ENCODE measurements around the gene LNX2. TPM values are rescaled to one million over a fixed set of nuclear protein-coding genes. Genes with fewer than 3 reads are reported as not detected.

LNX2 gene
- total RNA-seq, 2 experiments from 2014 or later = 4.5 to 4.6 TPM

DNA sequence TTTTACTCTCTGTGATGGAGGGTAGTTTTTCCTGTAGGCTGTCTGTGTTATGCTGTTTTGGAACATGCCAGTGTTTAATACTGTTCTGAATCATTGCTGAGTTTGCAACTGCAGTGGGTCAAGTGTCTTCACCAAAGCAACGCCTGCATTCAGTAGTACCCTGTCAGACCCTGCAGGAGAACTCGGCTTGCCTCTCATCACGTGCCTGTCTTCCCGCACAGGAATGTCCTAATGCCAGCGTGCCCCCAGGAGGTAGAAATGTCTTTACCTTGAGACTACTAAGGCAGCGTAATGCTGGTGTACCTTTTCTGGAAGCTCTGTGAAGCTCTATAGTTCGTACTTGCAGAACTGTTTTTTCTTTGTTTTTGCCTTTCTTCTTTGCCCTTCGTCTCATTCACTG, 43.6 kb upstream of the LNX2 start:
- peaks cover 5% of the 10 kb centered on the region for H3K4me1 Mint-ChIP-seq (ENCODE audit: low read depth)
- H3K9me3 Mint-ChIP-seq = no peaks in the 10 kb centered on the region
- intact Hi-C loops (cut with micrococcal nuclease) = no loop called here
- no peak overlapping the region for H3K4me3 Mint-ChIP-seq
- no peak for DNase-seq
- no peaks in the 10 kb centered on the region for H3K27me3 Mint-ChIP-seq
- ChIA-PET CTCF (interaction anchor here (0.7 kb wide), 1 partner anchor 15 kb away, joined by 3 read pairs; no protein-coding TSS in a partner anchor), POLR2A (no interaction called here)
- H3K27ac Mint-ChIP-seq = peak overlapping the region; percentile 1
- peaks cover 19% of the 10 kb centered on the region for H3K36me3 Mint-ChIP-seq (ENCODE audit: low read depth)
- TF ChIP-seq, protein P1, sequence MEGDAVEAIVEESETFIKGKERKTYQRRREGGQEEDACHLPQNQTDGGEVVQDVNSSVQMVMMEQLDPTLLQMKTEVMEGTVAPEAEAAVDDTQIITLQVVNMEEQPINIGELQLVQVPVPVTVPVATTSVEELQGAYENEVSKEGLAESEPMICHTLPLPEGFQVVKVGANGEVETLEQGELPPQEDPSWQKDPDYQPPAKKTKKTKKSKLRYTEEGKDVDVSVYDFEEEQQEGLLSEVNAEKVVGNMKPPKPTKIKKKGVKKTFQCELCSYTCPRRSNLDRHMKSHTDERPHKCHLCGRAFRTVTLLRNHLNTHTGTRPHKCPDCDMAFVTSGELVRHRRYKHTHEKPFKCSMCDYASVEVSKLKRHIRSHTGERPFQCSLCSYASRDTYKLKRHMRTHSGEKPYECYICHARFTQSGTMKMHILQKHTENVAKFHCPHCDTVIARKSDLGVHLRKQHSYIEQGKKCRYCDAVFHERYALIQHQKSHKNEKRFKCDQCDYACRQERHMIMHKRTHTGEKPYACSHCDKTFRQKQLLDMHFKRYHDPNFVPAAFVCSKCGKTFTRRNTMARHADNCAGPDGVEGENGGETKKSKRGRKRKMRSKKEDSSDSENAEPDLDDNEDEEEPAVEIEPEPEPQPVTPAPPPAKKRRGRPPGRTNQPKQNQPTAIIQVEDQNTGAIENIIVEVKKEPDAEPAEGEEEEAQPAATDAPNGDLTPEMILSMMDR (IDR thresholded peaks at IDR 0.05) = no peak
- no peak for ATAC-seq

DNA sequence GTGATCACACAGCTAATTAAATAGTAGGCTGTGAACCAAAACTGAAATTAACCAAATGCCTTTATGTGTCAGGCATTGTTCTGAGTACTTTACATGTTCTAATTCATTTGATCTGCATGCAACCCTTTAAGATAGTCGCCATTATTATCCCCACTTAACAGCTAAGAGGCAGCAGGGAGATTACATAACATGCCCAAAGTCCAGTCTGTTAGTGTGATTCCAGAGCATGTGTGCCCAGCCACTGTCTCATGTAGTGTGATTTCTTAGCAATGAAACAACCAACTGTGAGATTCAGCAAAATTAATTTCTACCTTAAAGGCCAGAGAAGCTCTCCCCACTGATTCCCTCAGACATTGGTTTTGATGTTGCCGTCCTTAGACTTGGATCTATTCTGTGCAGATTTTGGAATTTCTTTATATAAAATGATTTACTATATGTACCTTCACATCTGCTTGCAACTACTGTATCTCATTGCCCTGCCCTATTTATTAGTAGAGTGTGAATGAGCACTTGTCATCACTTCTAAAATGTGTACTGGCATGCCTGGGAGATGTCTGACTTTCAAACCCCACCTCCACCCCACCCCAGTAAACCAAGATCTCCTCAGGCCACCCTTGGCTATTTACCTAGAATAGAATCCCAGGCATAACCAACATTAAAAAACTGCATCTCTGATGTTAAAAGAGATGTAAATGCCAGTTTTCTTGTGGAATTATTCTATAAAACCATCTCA, 42.6 kb upstream of the LNX2 start:
- ChIA-PET CTCF (no interaction called here), POLR2A (no interaction called here)
- no peaks in the 10 kb centered on the region for H3K27me3 Mint-ChIP-seq
- no peak for ATAC-seq
- no peaks in the 10 kb centered on the region for H3K9me3 Mint-ChIP-seq
- H3K4me3 Mint-ChIP-seq = no peak overlapping the region
- TF ChIP-seq, protein P1 (IDR thresholded peaks at IDR 0.05) = no peak
- no peak for DNase-seq
- H3K36me3 Mint-ChIP-seq (ENCODE audit: low read depth) = peaks cover 19% of the 10 kb centered on the region
- H3K27ac Mint-ChIP-seq = no peak overlapping the region
- H3K4me1 Mint-ChIP-seq (ENCODE audit: low read depth) = peaks cover 5% of the 10 kb centered on the region
- intact Hi-C loops (cut with micrococcal nuclease) = no loop called here

DNA sequence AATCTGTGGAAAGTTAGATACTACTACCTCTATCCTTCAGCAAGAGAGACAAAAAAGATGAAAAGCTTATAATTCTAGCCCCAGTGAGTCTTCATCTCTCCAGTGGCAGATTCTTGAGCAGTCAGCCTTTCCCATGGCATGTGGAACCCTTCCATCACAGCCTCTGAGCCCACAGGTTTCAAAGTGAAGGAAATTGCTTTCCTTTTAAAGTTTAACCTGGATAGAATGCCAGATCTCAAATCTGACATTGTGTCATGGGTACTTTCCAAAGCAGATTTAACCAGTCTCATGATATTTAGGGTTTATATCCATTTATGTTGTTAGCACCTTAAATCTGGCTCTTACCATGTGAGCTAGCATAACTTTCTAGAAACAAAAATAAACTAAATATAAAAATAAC, 40.7 kb upstream of the LNX2 start:
- Mint-ChIP-seq H3K36me3 (ENCODE audit: low read depth) (peaks cover 13% of the 10 kb centered on the region), H3K4me1 (ENCODE audit: low read depth) (peaks cover 5% of the 10 kb centered on the region), H3K27me3 (no peaks in the 10 kb centered on the region), H3K4me3 (no peak overlapping the region), H3K27ac (no peak overlapping the region), H3K9me3 (no peaks in the 10 kb centered on the region)
- ATAC-seq (no peak), DNase-seq (no peak)
- ChIA-PET CTCF (interaction anchor here (1.1 kb wide), 1 partner anchor 126 kb away, joined by 3 read pairs; no protein-coding TSS in a partner anchor), POLR2A (interaction anchor here (0.6 kb wide), 2 partner anchors 107 to 284 kb away, joined by 3 to 4 read pairs; no protein-coding TSS in a partner anchor)
- intact Hi-C loops (cut with micrococcal nuclease) = no loop called here
- TF ChIP-seq, protein P1 (IDR thresholded peaks at IDR 0.05) = no peak

DNA sequence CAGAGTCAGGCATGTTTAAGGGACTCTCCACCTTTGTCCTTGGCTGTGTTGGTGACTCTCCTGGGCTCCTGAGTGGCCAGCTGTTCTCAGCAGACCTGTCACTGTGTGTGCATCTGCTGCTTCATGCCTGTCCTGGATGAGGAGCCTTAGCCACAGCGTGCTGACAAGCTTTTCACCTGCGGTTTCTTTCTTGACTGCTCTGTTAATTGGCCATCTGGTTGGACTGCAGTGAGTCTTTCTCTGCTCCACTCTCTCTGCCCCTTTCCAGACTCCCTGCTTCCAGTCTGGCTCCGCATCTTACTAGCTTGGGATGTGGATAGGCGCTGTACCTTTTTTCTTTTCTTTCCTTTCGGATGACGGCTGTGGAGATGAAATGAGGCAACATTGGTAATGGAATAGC, 40.2 kb upstream of the LNX2 start:
- peaks cover 6% of the 10 kb centered on the region for H3K4me1 Mint-ChIP-seq (ENCODE audit: low read depth)
- no peaks in the 10 kb centered on the region for H3K9me3 Mint-ChIP-seq
- DNase-seq (no peak), ATAC-seq (no peak)
- no peak overlapping the region for H3K4me3 Mint-ChIP-seq
- intact Hi-C loops (cut with micrococcal nuclease) = no loop called here
- H3K36me3 Mint-ChIP-seq (ENCODE audit: low read depth) = peaks cover 12% of the 10 kb centered on the region
- ChIA-PET CTCF (interaction anchor here (1.1 kb wide), 1 partner anchor 126 kb away, joined by 3 read pairs; no protein-coding TSS in a partner anchor), POLR2A (interaction anchor here (1.2 kb wide), 1 partner anchor 11 kb away, joined by 3 read pairs; no protein-coding TSS in a partner anchor)
- H3K27ac Mint-ChIP-seq = no peak overlapping the region
- H3K27me3 Mint-ChIP-seq = no peaks in the 10 kb centered on the region
- TF ChIP-seq, protein P1 (IDR thresholded peaks at IDR 0.05) = no peak

DNA sequence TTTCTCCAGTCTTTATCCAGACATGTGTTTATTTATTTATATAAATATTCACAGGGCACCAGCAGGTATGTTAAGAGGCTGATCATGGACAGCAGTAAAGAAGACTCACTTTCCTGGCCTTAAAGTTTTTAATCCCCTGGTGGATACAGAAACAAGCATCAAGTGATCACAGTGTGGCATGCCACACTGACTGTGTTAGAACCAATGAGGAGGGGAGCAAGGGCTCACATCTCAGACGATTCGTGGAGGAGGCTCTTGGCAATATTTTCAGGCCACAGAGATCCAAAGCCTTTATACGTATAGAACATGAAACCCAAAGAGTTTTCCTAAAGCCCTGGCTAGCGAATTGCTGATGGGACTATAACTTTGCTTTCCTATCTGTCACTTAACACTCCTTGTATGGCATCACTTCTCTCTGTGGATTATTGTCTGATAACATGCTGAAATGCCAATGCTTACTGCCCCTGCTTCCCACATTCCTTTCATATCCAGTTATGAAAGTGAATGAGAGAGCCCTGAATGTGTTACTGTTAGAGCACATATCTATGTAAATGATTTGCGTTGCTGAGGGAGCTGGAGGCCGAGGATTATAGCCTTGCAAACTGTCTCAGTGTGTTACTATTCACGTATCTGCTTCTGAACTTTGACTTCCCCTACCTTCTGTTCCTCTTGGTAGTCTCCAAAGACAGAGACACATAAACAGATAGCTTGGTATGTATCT, 39.0 kb upstream of the LNX2 start:
- H3K9me3 Mint-ChIP-seq = no peaks in the 10 kb centered on the region
- TF ChIP-seq, protein P1 (IDR thresholded peaks at IDR 0.05) = no peak
- intact Hi-C loops (cut with micrococcal nuclease) = no loop called here
- H3K4me1 Mint-ChIP-seq (ENCODE audit: low read depth) = peaks cover 8% of the 10 kb centered on the region
- DNase-seq (no peak), ATAC-seq (no peak)
- no peaks in the 10 kb centered on the region for H3K27me3 Mint-ChIP-seq
- POLR2A ChIA-PET = interaction anchor here (1.2 kb wide), 1 partner anchor 10 kb away, joined by 3 read pairs; no protein-coding TSS in a partner anchor
- CTCF ChIA-PET = no interaction called here
- H3K36me3 Mint-ChIP-seq (ENCODE audit: low read depth) = peaks cover 8% of the 10 kb centered on the region
- no peak overlapping the region for H3K4me3 Mint-ChIP-seq
- H3K27ac Mint-ChIP-seq = no peak overlapping the region
